COLO829 (cell line): ENCODE results near the gene ISG15.

Source experiments
- DNase-seq: peaks from one replicate; pipeline ENCODE4 v3.0.0; 2012; ENCODE audit warnings: low spot score

Gene ISG15

GRCh38 chr1:1030867-1031658 lies 17.8 kb downstream of the ISG15 start:
- peak; percentile 28 for DNase-seq

- DNase-seq, result no peak
Observed at GRCh38 chr1:1031659-1032235, 18.4 kb downstream of the ISG15 start.

GRCh38 chr1:1032424-1032823 lies 19.1 kb downstream of the ISG15 start:
- DNase-seq, result no peak

- no peak for DNase-seq
Observed at GRCh38 chr1:1033009-1033587, 19.8 kb downstream of the ISG15 start.

GRCh38 chr1:1033731-1034438 lies 20.6 kb downstream of the ISG15 start:
- DNase-seq, result no peak

- no peak for DNase-seq
Observed at GRCh38 chr1:1034439-1034781, 21.1 kb downstream of the ISG15 start.

GRCh38 chr1:1035291-1035943 lies 22.1 kb downstream of the ISG15 start:
- no peak for DNase-seq

- DNase-seq, result no peak
Observed at GRCh38 chr1:1037366-1038327, 24.4 kb downstream of the ISG15 start.

- no peak for DNase-seq
Observed at GRCh38 chr1:1038694-1039093, 25.4 kb downstream of the ISG15 start.

GRCh38 chr1:1039145-1039910 lies 26.0 kb downstream of the ISG15 start:
- DNase-seq, result no peak

- DNase-seq, result peak; percentile 70
Observed at GRCh38 chr1:1040004-1040991, 27.0 kb downstream of the ISG15 start.

GRCh38 chr1:1041092-1041523 lies 27.8 kb downstream of the ISG15 start:
- no peak for DNase-seq

- DNase-seq, result no peak
Observed at GRCh38 chr1:1041873-1042272, 28.6 kb downstream of the ISG15 start.

- no peak for DNase-seq
Observed at GRCh38 chr1:1042835-1043234, 29.5 kb downstream of the ISG15 start.

- DNase-seq, result no peak
Observed at GRCh38 chr1:1043411-1043810, 30.1 kb downstream of the ISG15 start.

- no peak for DNase-seq
Observed at GRCh38 chr1:1043921-1044320, 30.6 kb downstream of the ISG15 start.

GRCh38 chr1:1044455-1045078 lies 31.3 kb downstream of the ISG15 start:
- DNase-seq, result no peak

GRCh38 chr1:1045129-1045528 lies 31.8 kb downstream of the ISG15 start:
- no peak for DNase-seq

- DNase-seq, result no peak
Observed at GRCh38 chr1:1046243-1046642, 32.9 kb downstream of the ISG15 start.
